ENCODE results near the gene PCSK5. TPM values are rescaled to one million over a fixed set of nuclear protein-coding genes. Genes with fewer than 3 reads are reported as not detected.

Gene PCSK5
- polyA plus RNA-seq, 2 donors = 4.2 to 6.1 TPM

DNA sequence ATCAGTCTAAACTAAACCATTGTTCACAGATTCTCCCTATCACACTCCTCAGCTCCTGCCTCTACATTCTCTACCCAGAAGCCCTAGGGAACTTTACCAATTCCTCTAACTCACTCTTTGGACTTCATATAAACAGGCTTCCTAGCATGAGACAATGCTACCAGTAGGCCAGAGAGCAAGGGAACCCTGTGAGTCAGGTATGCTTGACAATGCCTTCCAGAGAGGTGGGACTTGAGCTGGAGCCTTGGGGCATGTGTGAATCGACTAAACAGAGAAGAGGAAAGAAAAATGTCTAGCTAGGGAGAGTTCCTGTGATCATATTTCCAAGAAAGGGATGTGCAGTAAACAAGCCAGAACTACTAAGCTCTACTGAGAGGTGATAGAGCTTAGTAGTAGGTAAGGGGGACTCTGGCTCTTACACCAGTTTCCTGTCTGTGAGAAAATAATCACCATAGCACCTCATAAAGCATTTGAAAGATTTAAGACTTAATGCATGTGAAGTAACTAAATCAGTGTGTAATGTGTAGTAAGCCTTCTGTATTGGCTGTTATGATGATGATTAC lies 510.1 kb downstream of the PCSK5 start:
- Histone ChIP-seq H3K4me3 (ENCODE audit: low read depth in 1 of 2, low read length in 2 of 2) (no peak overlapping the region), H3K9me3 (ENCODE audit: control insufficient read depth in 2 of 2, insufficient read depth in 1 of 2, low read depth in 1 of 2, low read length in 1 of 2) (no peaks in the 10 kb centered on the region), H3K36me3 (ENCODE audit: control insufficient read depth in 2 of 2, insufficient read depth in 2 of 2, low read length in 1 of 2) (no peaks in the 10 kb centered on the region), H3K4me1 (ENCODE audit: control insufficient read depth in 2 of 2, insufficient read depth in 2 of 2, low read length in 1 of 2) (no peaks in the 10 kb centered on the region), H3K27ac (ENCODE audit: low read depth in 2 of 2, low read length in 1 of 2) (no peak overlapping the region), H3K27me3 (ENCODE audit: control insufficient read depth in 1 of 2, insufficient read depth in 2 of 2, low read length in 2 of 2) (no peaks in the 10 kb centered on the region)
- WGBS, 2 donors = 21 to 25% methylated on average over 1 of the region's 1 CpG

- Histone ChIP-seq H3K27ac (ENCODE audit: low read depth in 2 of 2, low read length in 1 of 2) (no peak overlapping the region), H3K4me1 (ENCODE audit: control insufficient read depth in 2 of 2, insufficient read depth in 2 of 2, low read length in 1 of 2) (no peaks in the 10 kb centered on the region), H3K4me3 (ENCODE audit: low read depth in 1 of 2, low read length in 2 of 2) (no peak overlapping the region), H3K27me3 (ENCODE audit: control insufficient read depth in 1 of 2, insufficient read depth in 2 of 2, low read length in 2 of 2) (no peaks in the 10 kb centered on the region), H3K9me3 (ENCODE audit: control insufficient read depth in 2 of 2, insufficient read depth in 1 of 2, low read depth in 1 of 2, low read length in 1 of 2) (no peaks in the 10 kb centered on the region), H3K36me3 (ENCODE audit: control insufficient read depth in 2 of 2, insufficient read depth in 2 of 2, low read length in 1 of 2) (no peaks in the 10 kb centered on the region)
- WGBS, 2 donors = 89% methylated on average over 2 of the region's 2 CpGs
Observed at GRCh38 chr9:76401176-76401575, 510.7 kb downstream of the PCSK5 start.

DNA sequence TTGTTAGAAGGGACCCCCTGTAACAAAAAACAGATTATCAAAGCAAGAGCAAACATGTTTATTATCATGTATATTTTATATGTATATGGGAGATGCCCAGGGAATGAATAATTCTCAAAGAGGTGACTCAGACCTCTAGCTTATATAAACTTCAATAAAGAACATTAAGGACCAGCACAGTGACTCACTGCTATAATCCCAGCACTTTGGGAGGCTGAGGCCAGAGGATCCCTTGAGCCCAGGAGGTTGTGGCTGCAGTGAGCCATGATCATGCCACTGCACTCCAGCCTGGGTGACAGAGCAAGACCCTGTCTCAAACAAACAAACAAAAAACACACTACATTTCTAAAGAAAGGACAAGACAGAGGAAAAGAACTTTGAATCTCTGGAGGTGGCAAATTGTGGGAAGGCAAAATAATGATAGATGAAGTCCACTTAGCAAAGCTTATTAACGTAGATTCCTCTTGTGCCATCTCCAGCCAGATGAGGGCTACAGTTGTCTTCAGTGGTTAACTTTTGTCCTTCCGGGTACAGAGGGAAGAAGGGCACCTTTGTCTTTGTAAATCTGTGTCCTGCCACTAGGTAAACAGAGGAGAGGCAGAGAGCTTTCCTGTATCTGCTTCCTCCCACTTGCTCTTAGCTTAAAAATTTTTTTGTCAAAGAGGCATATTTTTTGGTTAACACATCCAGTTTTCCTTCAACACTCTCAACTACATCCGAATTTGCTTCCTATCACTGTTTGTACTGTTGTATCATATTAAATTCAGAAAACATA lies 511.3 kb downstream of the PCSK5 start:
- Histone ChIP-seq H3K4me1 (ENCODE audit: control insufficient read depth in 2 of 2, insufficient read depth in 2 of 2, low read length in 1 of 2) (no peaks in the 10 kb centered on the region), H3K4me3 (ENCODE audit: low read depth in 1 of 2, low read length in 2 of 2) (no peak overlapping the region), H3K9me3 (ENCODE audit: control insufficient read depth in 2 of 2, insufficient read depth in 1 of 2, low read depth in 1 of 2, low read length in 1 of 2) (no peaks in the 10 kb centered on the region), H3K36me3 (ENCODE audit: control insufficient read depth in 2 of 2, insufficient read depth in 2 of 2, low read length in 1 of 2) (no peaks in the 10 kb centered on the region), H3K27me3 (ENCODE audit: control insufficient read depth in 1 of 2, insufficient read depth in 2 of 2, low read length in 2 of 2) (no peaks in the 10 kb centered on the region), H3K27ac (ENCODE audit: low read depth in 2 of 2, low read length in 1 of 2) (no peak overlapping the region)
- whole genome bisulfite sequencing, 2 donors = 70 to 88% methylated on average over 3 of the region's 3 CpGs

GRCh38 chr9:76403352-76403751 lies 512.9 kb downstream of the PCSK5 start:
- 1% methylated on average over 2 of the region's 2 CpGs for WGBS, 2 donors
- Histone ChIP-seq H3K36me3 (ENCODE audit: control insufficient read depth in 2 of 2, insufficient read depth in 2 of 2, low read length in 1 of 2) (no peaks in the 10 kb centered on the region), H3K4me3 (ENCODE audit: low read depth in 1 of 2, low read length in 2 of 2) (no peak overlapping the region), H3K27me3 (ENCODE audit: control insufficient read depth in 1 of 2, insufficient read depth in 2 of 2, low read length in 2 of 2) (no peaks in the 10 kb centered on the region), H3K4me1 (ENCODE audit: control insufficient read depth in 2 of 2, insufficient read depth in 2 of 2, low read length in 1 of 2) (no peaks in the 10 kb centered on the region), H3K27ac (ENCODE audit: low read depth in 2 of 2, low read length in 1 of 2) (peak overlapping the region in 1 of 2 donors; percentile 7), H3K9me3 (ENCODE audit: control insufficient read depth in 2 of 2, insufficient read depth in 1 of 2, low read depth in 1 of 2, low read length in 1 of 2) (no peaks in the 10 kb centered on the region)

DNA sequence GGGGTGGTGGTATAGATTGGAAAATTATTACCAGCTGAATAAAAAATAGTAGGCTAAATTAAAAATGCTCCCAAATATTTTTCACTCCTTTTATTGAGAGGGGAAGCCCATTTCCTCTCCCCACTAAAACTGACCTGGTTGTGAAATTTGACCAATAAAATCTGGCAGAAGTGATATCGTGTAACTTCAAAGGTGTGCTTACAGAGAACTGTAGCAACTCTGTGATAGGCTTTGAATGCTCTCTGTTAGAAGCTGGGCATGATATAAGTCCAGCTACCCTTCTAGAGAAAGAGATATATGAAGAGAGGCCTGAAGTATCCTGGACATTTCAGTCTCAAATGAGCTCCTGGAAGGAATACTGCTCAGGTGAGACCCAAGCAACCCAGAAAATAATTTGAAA lies 513.9 kb downstream of the PCSK5 start:
- Histone ChIP-seq H3K36me3 (ENCODE audit: control insufficient read depth in 2 of 2, insufficient read depth in 2 of 2, low read length in 1 of 2) (no peaks in the 10 kb centered on the region), H3K4me3 (ENCODE audit: low read depth in 1 of 2, low read length in 2 of 2) (no peak overlapping the region), H3K27me3 (ENCODE audit: control insufficient read depth in 1 of 2, insufficient read depth in 2 of 2, low read length in 2 of 2) (no peaks in the 10 kb centered on the region), H3K9me3 (ENCODE audit: control insufficient read depth in 2 of 2, insufficient read depth in 1 of 2, low read depth in 1 of 2, low read length in 1 of 2) (no peaks in the 10 kb centered on the region), H3K27ac (ENCODE audit: low read depth in 2 of 2, low read length in 1 of 2) (no peak overlapping the region), H3K4me1 (ENCODE audit: control insufficient read depth in 2 of 2, insufficient read depth in 2 of 2, low read length in 1 of 2) (no peaks in the 10 kb centered on the region)
- 63 to 86% methylated on average over 1 of the region's 1 CpG for WGBS, 2 donors

DNA sequence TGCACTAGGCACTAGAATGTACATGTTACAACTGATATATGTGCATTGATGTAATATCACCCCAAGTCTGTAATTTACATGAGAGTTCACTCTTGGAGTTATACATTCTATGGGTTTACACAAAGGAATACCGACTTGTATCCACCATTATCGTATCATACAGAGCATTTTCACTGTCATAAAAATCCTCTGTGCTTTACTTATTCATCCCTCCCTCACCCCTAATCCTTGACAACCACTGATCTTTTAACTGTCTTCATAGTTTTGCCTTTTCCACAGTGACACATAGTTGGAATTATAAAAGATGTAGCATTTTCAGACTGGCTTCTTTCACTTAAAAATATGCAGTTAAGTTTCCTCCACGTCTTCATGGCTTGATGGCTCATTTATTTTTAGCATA lies 514.9 kb downstream of the PCSK5 start:
- WGBS, 2 donors = 68 to 72% methylated on average over 3 of the region's 3 CpGs
- H3K9me3 ChIP-seq (ENCODE audit: control insufficient read depth in 2 of 2, insufficient read depth in 1 of 2, low read depth in 1 of 2, low read length in 1 of 2) = no peaks in the 10 kb centered on the region

DNA sequence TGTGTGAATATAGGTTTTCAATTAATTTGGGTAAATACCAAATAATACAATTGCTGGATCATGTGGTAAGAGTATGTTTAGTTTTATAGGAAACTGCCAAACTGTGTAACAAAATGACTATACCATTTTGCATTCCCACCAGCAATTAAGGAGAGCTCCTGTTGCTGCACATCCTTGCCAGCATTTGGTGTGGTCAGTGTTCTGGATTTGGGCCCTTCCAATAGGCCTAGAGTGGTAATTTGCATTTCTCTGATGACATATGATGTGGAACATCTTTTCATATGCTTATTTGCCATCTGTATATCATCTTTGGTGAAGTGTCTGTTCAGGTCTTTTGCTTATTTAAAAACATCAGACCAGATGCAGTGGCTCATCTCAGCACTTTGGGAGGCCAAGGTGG lies 515.4 kb downstream of the PCSK5 start:
- no peak overlapping the region for H3K4me3 ChIP-seq (ENCODE audit: low read depth in 1 of 2, low read length in 2 of 2)
- no peaks in the 10 kb centered on the region for H3K4me1 ChIP-seq (ENCODE audit: control insufficient read depth in 2 of 2, insufficient read depth in 2 of 2, low read length in 1 of 2)
- no peaks in the 10 kb centered on the region for H3K9me3 ChIP-seq (ENCODE audit: control insufficient read depth in 2 of 2, insufficient read depth in 1 of 2, low read depth in 1 of 2, low read length in 1 of 2)
- H3K36me3 ChIP-seq (ENCODE audit: control insufficient read depth in 2 of 2, insufficient read depth in 2 of 2, low read length in 1 of 2) = no peaks in the 10 kb centered on the region
- no peaks in the 10 kb centered on the region for H3K27me3 ChIP-seq (ENCODE audit: control insufficient read depth in 1 of 2, insufficient read depth in 2 of 2, low read length in 2 of 2)
- H3K27ac ChIP-seq (ENCODE audit: low read depth in 2 of 2, low read length in 1 of 2) = no peak overlapping the region

More for the DNA sequence above, 514.9 kb downstream of the PCSK5 start:
- H3K27me3 ChIP-seq (ENCODE audit: control insufficient read depth in 1 of 2, insufficient read depth in 2 of 2, low read length in 2 of 2) = no peaks in the 10 kb centered on the region
- no peak overlapping the region for H3K27ac ChIP-seq (ENCODE audit: low read depth in 2 of 2, low read length in 1 of 2)
- H3K4me1 ChIP-seq (ENCODE audit: control insufficient read depth in 2 of 2, insufficient read depth in 2 of 2, low read length in 1 of 2) = no peaks in the 10 kb centered on the region
- H3K4me3 ChIP-seq (ENCODE audit: low read depth in 1 of 2, low read length in 2 of 2) = no peak overlapping the region
- no peaks in the 10 kb centered on the region for H3K36me3 ChIP-seq (ENCODE audit: control insufficient read depth in 2 of 2, insufficient read depth in 2 of 2, low read length in 1 of 2)

All from esophagus (tissue), 2 donors.